OCI-LY7 (cell line): ENCODE data around the gene RASA2. TPM values are rescaled to one million over a fixed set of nuclear protein-coding genes. Genes with fewer than 3 reads are reported as not detected.

Experiments used
- BruUV-seq: library from RNA; stranded (reverse); fragments of 400-500 nt; replicated peaks from 2 replicates; lab custom pipeline; 2021; lab: Mats Ljungman, UMichigan
- CTCF ChIA-PET: fragments of 300-600 bp; sonication (Branson Sonifier 250); formaldehyde crosslinking; loops from one replicate; lab custom pipeline; 2022; ENCODE audit warnings: antibody characterized with exemption; ENCODE audit not compliant: unreplicated experiment; lab: Charles Lee
- POLR2A ChIA-PET: fragments of 300-600 bp; sonication (Branson Sonifier 250); formaldehyde crosslinking; loops from one replicate; lab custom pipeline; 2022; ENCODE audit warnings: antibody characterized with exemption; lab: Charles Lee
- DNase-seq: peaks from one replicate; pipeline ENCODE4 v3.0.0-alpha.2; 2015; ENCODE audit warnings: low spot score
- H2AFZ ChIP-seq: fragments of 200-600 bp; sonication (generic), shearing (Covaris generic); 2 replicates; pipeline ENCODE4 v1.6.1; 2014; ENCODE audit warnings: mild to moderate bottlenecking, antibody characterized with exemption, low read length, moderate library complexity
- H3K27ac ChIP-seq: fragments of 200-600 bp; sonication (generic); 2 replicates; pipeline ENCODE4 v1.5.1; 2014; ENCODE audit warnings: mixed run types, low read depth, mild to moderate bottlenecking, moderate library complexity, low read length, inconsistent platforms; ENCODE audit not compliant: poor library complexity, severe bottlenecking
- H3K36me3 ChIP-seq: fragments of 200-600 bp; sonication (generic); 2 replicates; pipeline ENCODE4 v1.6.1; 2014; ENCODE audit warnings: mild to moderate bottlenecking, antibody characterized with exemption, low read length, moderate library complexity, mixed read lengths; ENCODE audit not compliant: insufficient read depth
- H3K4me1 ChIP-seq: fragments of 200-600 bp; sonication (generic); 2 replicates; pipeline ENCODE4 v1.5.1; 2014; ENCODE audit warnings: mild to moderate bottlenecking, low read length; ENCODE audit not compliant: insufficient read depth, poor library complexity, severe bottlenecking
- H3K4me2 ChIP-seq: fragments of 200-600 bp; sonication (generic); 2 replicates; pipeline ENCODE4 v1.6.1; 2014; ENCODE audit warnings: mild to moderate bottlenecking, low read length
- H3K4me3 ChIP-seq: fragments of 200-600 bp; sonication (generic); 2 replicates; pipeline ENCODE4 v1.5.1; 2014; ENCODE audit warnings: mild to moderate bottlenecking, low read depth, low read length; ENCODE audit not compliant: poor library complexity, severe bottlenecking
- H3K79me2 ChIP-seq: fragments of 200-600 bp; sonication (generic); 2 replicates; pipeline ENCODE4 v1.6.1; 2016; ENCODE audit warnings: low read depth, mild to moderate bottlenecking, low read length, moderate library complexity, mixed read lengths; ENCODE audit not compliant: insufficient read depth
- H3K9me2 ChIP-seq: fragments of 200-600 bp; sonication (generic); 2 replicates; pipeline ENCODE4 v1.6.1; 2016; ENCODE audit warnings: mild to moderate bottlenecking, low read length, mixed read lengths; ENCODE audit not compliant: insufficient read depth
- H3K9me3 ChIP-seq: fragments of 200-600 bp; sonication (generic); 2 replicates; pipeline ENCODE4 v1.6.1; 2014; ENCODE audit warnings: mild to moderate bottlenecking, mixed run types, low read length, mixed read lengths
- H4K20me1 ChIP-seq: fragments of 200-600 bp; sonication (generic); 2 replicates; pipeline ENCODE4 v1.6.1; 2014; ENCODE audit warnings: mild to moderate bottlenecking, antibody characterized with exemption, low read length, moderate library complexity, mixed read lengths; ENCODE audit not compliant: insufficient read depth
- CTCF ChIP-seq: fragments of 200-600 bp; sonication (generic); conservative IDR thresholded peaks from 2 replicates; pipeline ENCODE4 v1.5.1; 2014; ENCODE audit warnings: mild to moderate bottlenecking, antibody characterized with exemption, low read length, moderate library complexity, mixed read lengths
- EZH2phosphoT487 ChIP-seq: fragments of 200-600 bp; sonication (generic); IDR thresholded peaks from 2 replicates; pipeline ENCODE4 v1.6.1; 2018; ENCODE audit warnings: low read depth, borderline replicate concordance, mild to moderate bottlenecking, mixed run types, antibody characterized with exemption, low read length, moderate library complexity, mixed read lengths
- intact Hi-C: fragments of 100-400 bp; cut with micrococcal nuclease; formaldehyde crosslinking; loops from one replicate; pipeline ENCODE4 v1.10.0; 2022; ENCODE audit not compliant: unreplicated experiment
- total RNA-seq, 2 experiments: library from RNA; depleted of rRNA in 1 of 2; stranded (reverse); fragments of >200 nt in 1 of 2; shearing (Covaris generic) in 1 of 2; gene quantifications; 2 replicates each; pipeline ENCODE4 v1.2.3, GENCODE V29; 2014 to 2022

Gene RASA2
- total RNA-seq, 2 experiments from 2014 or later, result 11.0 to 21.7 TPM

- TF ChIP-seq EZH2phosphoT487 (no peak), CTCF (no peak)
- no peak for DNase-seq
- Histone ChIP-seq H2AFZ (no peak overlapping the region), H3K4me2 (no peak overlapping the region), H3K4me3 (no peak overlapping the region), H3K27ac (no peak overlapping the region), H3K36me3 (peaks cover 62% of the 10 kb centered on the region), H3K79me2 (no peaks in the 10 kb centered on the region), H4K20me1 (no peaks in the 10 kb centered on the region), H3K9me2 (no peaks in the 10 kb centered on the region), H3K4me1 (peaks cover 7% of the 10 kb centered on the region), H3K9me3 (no peaks in the 10 kb centered on the region)
- intact Hi-C loops, result loop anchor here (5.0 to 10.0 kb wide), 2 partner anchors 69 to 336 kb away; no protein-coding TSS in a partner anchor
- CTCF ChIA-PET, result no interaction called here
- POLR2A ChIA-PET, result interaction anchor here (0.8 to 2.1 kb wide), 5 partner anchors 8 to 233 kb away, joined by 3 to 10 read pairs (median 3); no protein-coding TSS in a partner anchor
- BruUV-seq, result no TSS peak
Measured at GRCh38 chr3:141578202-141578973, 91.6 kb downstream of the RASA2 start.

- no peak for TF ChIP-seq CTCF
- no peak for TF ChIP-seq EZH2phosphoT487
- POLR2A ChIA-PET, result interaction anchor here (0.6 kb wide), 1 partner anchor 45 kb away, joined by 3 read pairs; no protein-coding TSS in a partner anchor
- BruUV-seq, result no TSS peak
- Histone ChIP-seq H2AFZ (no peak overlapping the region), H3K27ac (no peak overlapping the region), H3K4me2 (no peak overlapping the region), H3K36me3 (peaks cover 67% of the 10 kb centered on the region), H3K9me3 (peaks cover 10% of the 10 kb centered on the region; the same call in 1 of the 2 replicates), H3K4me1 (no peaks in the 10 kb centered on the region), H4K20me1 (no peaks in the 10 kb centered on the region), H3K9me2 (no peaks in the 10 kb centered on the region), H3K79me2 (no peaks in the 10 kb centered on the region), H3K4me3 (no peak overlapping the region)
- CTCF ChIA-PET, result no interaction called here
- DNase-seq, result no peak
- intact Hi-C loops, result no loop called here
Measured at GRCh38 chr3:141594357-141594756, 107.5 kb downstream of the RASA2 start.

GRCh38 chr3:141597931-141598330 is 111.1 kb downstream of the RASA2 start:
- CTCF ChIA-PET, result no interaction called here
- Histone ChIP-seq H3K4me1 (no peaks in the 10 kb centered on the region), H3K79me2 (no peaks in the 10 kb centered on the region), H3K27ac (no peak overlapping the region), H3K9me3 (peaks cover 17% of the 10 kb centered on the region; the same call in 1 of the 2 replicates), H2AFZ (no peak overlapping the region), H3K4me3 (no peak overlapping the region), H3K36me3 (peaks cover 34% of the 10 kb centered on the region), H3K4me2 (no peak overlapping the region), H4K20me1 (no peaks in the 10 kb centered on the region), H3K9me2 (no peaks in the 10 kb centered on the region)
- intact Hi-C loops, result no loop called here
- TF ChIP-seq EZH2phosphoT487 (no peak), CTCF (no peak)
- no TSS peak for BruUV-seq
- DNase-seq, result no peak
- POLR2A ChIA-PET, result interaction anchor here (1.0 kb wide), 1 partner anchor 30 kb away, joined by 4 read pairs; no protein-coding TSS in a partner anchor
